Measurements from ENCODE around the gene CSTA.

The CSTA gene

GRCh38 chr3:122382888-122383666 is 58.0 kb downstream of the CSTA start, which contains the start of gene MIX23:
Gene MIX23, minus strand, starts transcription at chr3:122383231. Its CDS starts 7 bp downstream, at chr3:122383224.
- peak; percentile 76 for DNase-seq

DNA sequence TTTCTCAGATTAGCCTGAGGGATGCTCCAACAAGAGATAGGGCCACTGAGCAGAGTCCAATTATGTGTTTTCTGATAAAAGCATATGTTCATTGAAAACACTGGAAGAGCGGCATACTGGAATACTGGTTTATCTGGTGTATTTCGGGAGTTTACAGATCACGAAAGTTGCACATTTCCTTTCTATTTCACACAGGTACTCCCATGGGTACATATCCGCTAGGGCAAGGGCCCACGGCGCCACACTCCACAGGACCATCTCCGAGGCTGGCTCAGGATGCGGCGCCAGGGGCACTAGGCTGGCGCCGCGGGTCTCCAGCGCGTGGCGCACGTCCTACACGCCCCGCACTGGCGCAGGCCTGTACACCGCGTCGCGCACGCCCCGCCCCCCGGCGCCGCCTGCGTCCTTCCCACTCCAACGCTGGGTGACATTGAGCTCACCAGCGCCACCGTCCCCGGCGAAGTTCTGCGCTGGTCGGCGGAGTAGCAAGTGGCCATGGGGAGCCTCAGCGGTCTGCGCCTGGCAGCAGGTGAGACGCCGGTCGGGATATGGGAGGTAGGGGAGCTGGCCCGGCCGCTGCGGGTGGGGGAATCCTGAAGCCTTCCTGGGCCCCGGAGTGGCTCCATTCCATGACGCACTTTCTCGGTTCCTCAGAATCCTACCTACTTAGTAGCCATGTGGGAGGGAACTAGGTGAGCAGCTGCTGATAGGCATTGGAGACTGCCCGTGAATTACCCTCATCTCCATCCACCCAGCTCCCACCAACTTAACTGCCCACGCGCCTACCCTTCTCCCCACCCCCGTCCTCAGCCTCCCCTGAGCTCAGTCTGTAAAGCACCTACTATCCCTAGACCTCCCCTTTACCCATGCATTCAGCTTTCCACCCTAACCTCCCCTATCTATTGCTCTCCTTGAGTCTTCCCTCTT is 59.0 kb downstream of the CSTA start, which contains the start of gene FAM162A:
TSS of gene FAM162A (plus strand) at position 412 of the 927 bp plus-strand sequence. CDS start at position 496, 84 bp downstream.
- peak; percentile 66 for DNase-seq

- no peak for DNase-seq
Measured at GRCh38 chr3:122387709-122388108, 62.7 kb downstream of the CSTA start.

DNA sequence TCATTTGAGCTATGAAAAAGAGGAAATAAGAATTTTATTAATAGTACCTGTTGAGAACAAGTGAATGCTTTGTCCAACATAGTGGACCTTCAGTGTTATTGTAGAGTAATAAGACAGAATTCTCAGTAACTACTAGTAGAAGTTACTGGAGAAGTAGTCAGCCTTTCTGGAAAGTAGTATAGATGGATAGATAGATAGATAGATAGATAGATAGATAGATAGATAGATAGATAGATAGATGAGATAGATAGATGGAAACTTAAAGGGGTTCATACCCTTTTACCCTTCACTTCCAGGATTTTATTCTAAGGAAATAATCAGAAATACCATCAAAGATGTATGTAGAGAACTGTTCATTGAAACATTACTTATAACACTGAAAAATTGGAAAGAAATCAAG is 64.1 kb downstream of the CSTA start:
- DNase-seq = no peak

- DNase-seq = no peak
Measured at GRCh38 chr3:122389892-122390291, 64.8 kb downstream of the CSTA start.

DNA sequence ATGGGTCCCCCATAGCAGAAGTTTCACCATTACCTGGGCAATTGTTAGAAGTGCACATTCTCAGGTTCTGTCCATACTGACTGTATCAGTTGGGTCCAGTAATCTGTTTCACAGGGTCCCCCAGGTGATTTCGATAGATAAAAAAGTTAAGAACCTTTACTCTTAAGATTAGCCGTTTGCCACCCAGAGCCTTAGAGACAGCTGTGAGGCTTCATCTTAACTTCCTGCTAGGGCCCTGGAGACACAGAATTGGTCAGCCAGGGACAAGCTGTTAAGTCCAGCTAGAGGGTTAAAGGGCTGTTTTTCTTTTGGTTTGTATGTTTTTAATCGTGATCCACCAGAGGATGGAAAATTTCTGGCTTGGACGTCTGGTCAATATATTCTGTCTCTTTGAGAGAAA is 65.6 kb downstream of the CSTA start:
- no peak for DNase-seq
